ENCODE results near the gene TAF12.
A peak's percentile ranks its signal among the peaks of the same experiment; 100 is the strongest.
"Not testable (repeated sequence)": the region's sequence is repeated elsewhere in the genome, so short reads cannot be mapped to it uniquely, and the experiment has no call there.

The TAF12 gene

DNA sequence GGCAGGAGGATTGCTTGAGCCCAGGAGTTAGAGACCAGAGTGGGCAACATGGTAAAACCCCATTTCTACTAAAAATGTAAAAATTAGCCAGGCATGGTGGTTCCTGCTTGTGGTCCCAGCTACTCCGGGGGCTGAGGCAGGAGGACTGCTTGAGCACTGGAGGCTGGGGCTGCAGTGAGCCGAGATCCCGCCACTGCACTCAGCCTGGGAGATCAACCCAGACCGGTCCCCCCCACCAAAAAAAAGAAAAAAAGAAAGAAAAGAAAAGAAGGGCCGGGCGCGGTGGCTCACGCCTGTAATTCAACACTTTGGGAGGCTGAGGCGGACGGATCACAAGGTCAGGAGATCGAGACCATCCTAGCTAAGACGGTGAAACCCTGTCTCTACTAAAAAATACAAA, 23.9 kb upstream of the TAF12 start:
- Histone ChIP-seq H3K9me3 (ENCODE audit: control insufficient read depth, low read length) (no peaks in the 10 kb centered on the region), H3K4me1 (ENCODE audit: control insufficient read depth, insufficient read depth, low read length) (peaks cover 6% of the 10 kb centered on the region), H3K27me3 (replicated peaks; ENCODE audit: control insufficient read depth, insufficient read depth, low read length) (no peaks in the 10 kb centered on the region), H3K4me3 (ENCODE audit: low read length) (no peak overlapping the region), H3K9ac (ENCODE audit: low read length) (no peak overlapping the region), H3K36me3 (ENCODE audit: control insufficient read depth, insufficient read depth, low read length, severe bottlenecking) (no peaks in the 10 kb centered on the region)
- no peak for DNase-seq (ENCODE audit: low read depth)

DNA sequence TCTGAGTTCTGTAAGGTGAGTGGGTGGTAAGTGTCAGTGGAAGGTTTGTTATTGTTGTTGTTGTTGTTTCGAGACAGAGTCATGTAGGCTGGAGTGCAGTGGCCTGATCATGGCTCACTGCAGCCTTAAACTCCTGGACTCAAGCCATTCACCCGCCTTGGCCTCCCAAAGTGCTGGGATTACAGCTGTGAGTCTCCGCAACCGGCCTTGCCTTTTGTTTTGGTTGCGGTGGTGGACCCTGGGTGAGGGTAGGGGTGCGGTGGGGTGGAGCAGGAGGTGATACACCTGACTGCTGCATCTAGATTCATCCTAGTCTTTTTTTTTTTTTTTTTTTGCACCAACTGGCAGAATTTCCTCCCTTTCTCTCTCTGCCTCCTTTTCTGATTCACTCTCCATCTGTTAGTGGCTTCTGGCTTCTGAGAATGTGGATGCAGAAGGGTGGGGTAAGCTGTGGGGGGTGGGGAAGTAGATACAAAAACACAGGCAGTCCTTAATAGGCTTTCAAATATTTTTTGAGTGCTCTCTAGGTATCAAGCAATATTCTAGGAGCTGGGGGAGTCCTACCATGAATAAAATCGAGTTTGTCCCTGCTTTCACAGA, 21.1 kb upstream of the TAF12 start:
- no peak overlapping the region for H3K4me3 ChIP-seq (ENCODE audit: low read length)
- H3K27me3 ChIP-seq (replicated peaks; ENCODE audit: control insufficient read depth, insufficient read depth, low read length) = no peaks in the 10 kb centered on the region
- no peak for DNase-seq (ENCODE audit: low read depth)
- no peak overlapping the region for H3K9ac ChIP-seq (ENCODE audit: low read length)
- no peaks in the 10 kb centered on the region for H3K36me3 ChIP-seq (ENCODE audit: control insufficient read depth, insufficient read depth, low read length, severe bottlenecking)
- H3K9me3 ChIP-seq (ENCODE audit: control insufficient read depth, low read length) = no peaks in the 10 kb centered on the region
- H3K4me1 ChIP-seq (ENCODE audit: control insufficient read depth, insufficient read depth, low read length) = peaks cover 6% of the 10 kb centered on the region

DNA sequence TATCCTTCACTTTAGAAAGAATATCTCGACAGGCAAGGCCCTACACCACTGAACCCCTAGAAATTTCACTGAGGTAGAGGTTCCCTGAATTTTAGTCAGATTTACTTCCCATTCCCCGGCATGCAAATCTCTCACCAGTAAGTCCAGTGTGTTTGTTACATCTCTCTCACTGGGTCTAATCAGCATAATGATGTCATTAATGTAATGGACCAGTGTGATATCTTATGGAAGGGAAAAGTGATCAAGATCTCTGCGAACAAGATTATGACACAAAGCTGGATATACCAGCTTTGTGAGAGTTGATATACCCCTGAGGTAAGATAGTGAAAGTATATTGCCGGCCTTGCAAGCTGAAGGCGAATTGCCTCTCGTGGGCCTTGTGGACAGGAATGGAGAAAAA, 13.5 kb upstream of the TAF12 start:
- Histone ChIP-seq H3K36me3 (ENCODE audit: control insufficient read depth, insufficient read depth, low read length, severe bottlenecking) (no peaks in the 10 kb centered on the region), H3K27me3 (replicated peaks; ENCODE audit: control insufficient read depth, insufficient read depth, low read length) (no peaks in the 10 kb centered on the region), H3K4me1 (ENCODE audit: control insufficient read depth, insufficient read depth, low read length) (no peaks in the 10 kb centered on the region), H3K4me3 (ENCODE audit: low read length) (no peak overlapping the region), H3K9ac (ENCODE audit: low read length) (no peak overlapping the region), H3K9me3 (ENCODE audit: control insufficient read depth, low read length) (no peaks in the 10 kb centered on the region)
- DNase-seq (ENCODE audit: low read depth) = no peak

DNA sequence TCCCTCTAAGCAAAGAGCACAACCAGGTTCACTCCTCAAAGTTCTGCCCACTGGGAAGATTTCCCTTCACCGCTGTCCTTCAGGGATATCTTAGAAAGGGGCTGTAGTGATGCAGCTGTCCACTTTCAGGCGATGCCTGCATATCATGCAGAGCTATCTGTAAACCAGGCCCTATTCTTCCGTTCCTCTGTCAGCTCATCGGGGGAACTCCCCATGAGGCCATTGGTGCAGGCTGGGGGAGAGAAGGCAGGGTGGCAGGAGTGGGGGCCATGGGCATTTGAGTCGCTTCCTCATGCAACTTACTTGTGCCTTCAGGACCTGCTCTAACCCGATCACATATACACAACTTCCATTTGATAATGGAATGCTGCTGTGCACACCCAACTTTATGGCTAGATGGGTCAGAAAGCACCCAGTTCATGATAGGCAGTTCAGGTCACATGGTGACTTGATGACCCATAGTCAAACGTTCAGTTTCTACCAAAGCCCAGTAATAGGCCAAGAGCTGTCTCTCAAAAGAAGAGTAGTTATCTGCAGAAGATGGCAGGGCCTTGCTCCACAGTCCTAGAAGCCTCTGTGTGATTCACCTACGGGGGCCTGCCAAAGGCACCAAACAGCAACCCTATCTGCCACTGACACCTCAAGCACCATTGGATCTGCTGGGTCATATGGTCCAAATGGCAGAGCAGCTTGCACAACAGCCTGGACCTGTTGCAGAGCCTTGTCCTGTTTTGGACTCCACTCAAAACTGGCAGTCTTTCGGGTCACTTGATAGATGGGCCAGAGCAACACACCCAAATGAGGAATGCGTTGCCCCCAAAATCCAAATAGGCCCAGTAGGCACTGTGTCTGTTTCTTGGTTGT, 12.8 kb upstream of the TAF12 start:
- not testable (repeated sequence) for H3K4me3 ChIP-seq (ENCODE audit: low read length); H3K9me3 ChIP-seq (ENCODE audit: control insufficient read depth, low read length); DNase-seq (ENCODE audit: low read depth); H3K4me1 ChIP-seq (ENCODE audit: control insufficient read depth, insufficient read depth, low read length); H3K9ac ChIP-seq (ENCODE audit: low read length); H3K36me3 ChIP-seq (ENCODE audit: control insufficient read depth, insufficient read depth, low read length, severe bottlenecking); H3K27me3 ChIP-seq (replicated peaks; ENCODE audit: control insufficient read depth, insufficient read depth, low read length)

DNA sequence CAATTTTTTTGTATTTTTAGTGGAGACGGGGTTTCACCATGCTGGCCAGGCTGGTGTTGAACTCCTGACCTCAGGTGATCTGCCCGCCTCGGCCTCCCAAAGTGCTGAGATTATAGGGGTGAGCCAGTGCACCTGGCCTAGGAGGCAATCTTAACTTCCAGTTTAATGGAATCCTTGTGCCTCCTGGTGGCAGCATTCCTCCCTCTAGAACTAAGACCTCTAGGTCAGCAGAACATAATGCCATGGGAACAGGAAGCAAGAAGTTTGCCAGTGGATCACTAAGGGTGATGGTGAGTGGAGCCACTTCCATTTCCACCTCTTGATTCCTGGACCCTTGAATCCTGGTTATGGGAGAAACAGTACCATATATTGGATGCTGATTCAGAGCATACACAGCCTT, 11.0 kb upstream of the TAF12 start:
- H3K9me3 ChIP-seq (ENCODE audit: control insufficient read depth, low read length); H3K4me1 ChIP-seq (ENCODE audit: control insufficient read depth, insufficient read depth, low read length); H3K36me3 ChIP-seq (ENCODE audit: control insufficient read depth, insufficient read depth, low read length, severe bottlenecking); H3K4me3 ChIP-seq (ENCODE audit: low read length); H3K9ac ChIP-seq (ENCODE audit: low read length); H3K27me3 ChIP-seq (replicated peaks; ENCODE audit: control insufficient read depth, insufficient read depth, low read length): not testable (repeated sequence)
- DNase-seq (ENCODE audit: low read depth) = peak; percentile 23

DNA sequence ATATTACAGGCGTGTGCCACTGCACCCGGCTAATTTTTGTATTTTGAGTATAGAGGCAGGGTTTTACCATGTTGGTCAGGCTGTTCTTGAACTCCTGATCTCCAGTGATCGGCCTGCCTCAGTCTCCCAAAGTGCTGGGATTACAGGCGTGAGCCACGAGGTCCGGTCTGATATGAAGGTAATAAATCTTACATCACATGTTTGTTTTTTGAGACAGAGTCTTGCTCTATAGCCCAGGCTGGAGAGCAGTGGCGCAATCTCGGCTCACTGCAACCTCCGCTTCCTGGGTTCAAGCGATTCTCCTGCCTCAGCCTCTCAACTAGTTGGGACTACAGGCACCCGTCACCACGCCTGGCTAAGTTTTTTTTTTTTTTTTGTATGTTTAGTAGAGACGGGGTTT, 10.2 kb upstream of the TAF12 start:
- H3K9me3 ChIP-seq (ENCODE audit: control insufficient read depth, low read length); H3K9ac ChIP-seq (ENCODE audit: low read length); H3K27me3 ChIP-seq (replicated peaks; ENCODE audit: control insufficient read depth, insufficient read depth, low read length); H3K4me1 ChIP-seq (ENCODE audit: control insufficient read depth, insufficient read depth, low read length); H3K4me3 ChIP-seq (ENCODE audit: low read length); DNase-seq (ENCODE audit: low read depth); H3K36me3 ChIP-seq (ENCODE audit: control insufficient read depth, insufficient read depth, low read length, severe bottlenecking): not testable (repeated sequence)

DNA sequence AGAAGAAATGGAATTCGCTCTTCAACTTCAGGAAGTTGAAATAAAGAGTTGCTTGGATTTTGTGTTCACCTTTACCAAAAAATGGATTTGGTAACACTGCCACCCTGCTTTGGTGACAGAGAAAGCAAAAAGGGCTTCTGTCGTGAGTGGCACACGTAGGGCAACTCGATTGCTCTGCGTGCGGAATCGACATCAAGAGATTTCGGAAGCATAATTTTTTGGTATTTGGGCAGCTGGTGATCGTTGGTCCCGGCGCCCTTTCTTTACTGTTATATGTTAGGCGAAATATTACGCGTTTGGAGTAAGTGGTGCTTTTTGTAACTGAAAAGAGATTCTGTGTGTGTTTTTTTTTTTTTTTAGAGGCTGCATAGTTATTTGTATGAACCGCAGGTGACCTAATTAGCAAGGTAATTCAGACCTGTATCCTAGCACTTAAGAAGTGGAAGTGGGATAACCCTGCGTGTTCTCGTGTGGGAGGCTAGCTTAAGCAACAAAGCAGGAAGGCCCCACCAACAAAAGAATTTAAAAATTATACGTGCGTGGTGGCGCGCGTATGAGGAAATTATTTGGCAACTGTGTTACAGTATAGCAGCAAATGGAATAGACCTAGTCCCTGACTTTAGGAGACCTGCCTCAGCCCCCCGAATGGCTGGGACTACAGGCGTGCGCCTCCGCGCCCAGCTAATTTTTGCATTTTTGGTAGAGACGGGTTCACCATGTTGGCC, 5.8 kb upstream of the TAF12 start, which contains the start of gene RNU11:
Gene RNU11 (plus strand): TSS at position 127 of the 725 bp plus-strand sequence.
- Histone ChIP-seq H3K36me3 (ENCODE audit: control insufficient read depth, insufficient read depth, low read length, severe bottlenecking) (no peaks in the 10 kb centered on the region), H3K27me3 (replicated peaks; ENCODE audit: control insufficient read depth, insufficient read depth, low read length) (no peaks in the 10 kb centered on the region), H3K9me3 (ENCODE audit: control insufficient read depth, low read length) (no peaks in the 10 kb centered on the region), H3K9ac (ENCODE audit: low read length) (peak within 1 kb of the TSS; percentile 91), H3K4me3 (ENCODE audit: low read length) (peak within 1 kb of the TSS; percentile 86), H3K4me1 (ENCODE audit: control insufficient read depth, insufficient read depth, low read length) (peaks cover 10% of the 10 kb centered on the region)
- DNase-seq (ENCODE audit: low read depth) = peak; percentile 97

DNA sequence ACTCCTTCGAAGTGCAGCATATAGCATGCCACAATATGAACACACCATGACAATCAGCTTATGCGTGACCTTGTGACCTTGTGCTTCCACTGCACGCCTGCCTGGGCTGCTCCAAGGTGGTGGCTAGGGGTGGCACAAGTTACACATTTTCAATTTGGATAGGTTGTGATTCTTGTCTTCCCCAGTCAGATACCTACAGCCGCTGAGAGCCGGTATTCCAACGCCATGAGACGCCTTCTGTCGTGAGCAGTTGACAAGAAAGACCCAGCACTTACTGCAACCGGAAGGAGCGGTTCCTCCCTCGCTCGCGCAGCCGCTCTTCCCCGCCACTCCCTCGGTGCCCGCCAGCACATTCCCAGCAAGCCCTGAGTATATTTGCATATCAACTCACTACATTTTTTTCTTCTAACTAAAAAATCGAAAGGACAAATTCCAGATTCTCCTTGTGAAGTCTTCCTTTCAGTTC, 5.2 kb upstream of the TAF12 start:
- no peaks in the 10 kb centered on the region for H3K27me3 ChIP-seq (replicated peaks; ENCODE audit: control insufficient read depth, insufficient read depth, low read length)
- no peaks in the 10 kb centered on the region for H3K36me3 ChIP-seq (ENCODE audit: control insufficient read depth, insufficient read depth, low read length, severe bottlenecking)
- no peaks in the 10 kb centered on the region for H3K9me3 ChIP-seq (ENCODE audit: control insufficient read depth, low read length)
- DNase-seq (ENCODE audit: low read depth) = peak; percentile 93
- H3K9ac ChIP-seq (ENCODE audit: low read length) = peak overlapping the region; percentile 91
- H3K4me3 ChIP-seq (ENCODE audit: low read length) = peak overlapping the region; percentile 86
- H3K4me1 ChIP-seq (ENCODE audit: control insufficient read depth, insufficient read depth, low read length) = peaks cover 10% of the 10 kb centered on the region

DNA sequence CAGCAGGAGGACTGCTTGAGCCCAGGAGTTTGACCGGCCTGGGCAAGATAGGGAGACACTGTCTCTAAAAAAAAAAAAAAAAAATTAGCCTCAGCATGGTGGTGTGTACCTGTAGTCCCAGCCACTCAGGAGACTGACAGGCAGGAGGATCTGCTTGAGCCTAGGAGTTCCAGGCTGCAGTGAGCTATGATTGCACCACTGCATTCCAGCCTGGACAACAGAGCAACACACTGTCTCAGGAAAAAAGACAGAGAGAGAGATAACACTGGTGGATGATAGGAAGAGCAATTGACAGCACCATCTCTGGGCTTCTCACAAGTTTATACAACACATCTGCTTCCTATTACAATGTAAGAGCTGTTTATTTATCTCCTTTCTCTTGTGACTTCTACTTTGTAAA, 3.2 kb upstream of the TAF12 start:
- no peak overlapping the region for H3K4me3 ChIP-seq (ENCODE audit: low read length)
- H3K4me1 ChIP-seq (ENCODE audit: control insufficient read depth, insufficient read depth, low read length) = peaks cover 17% of the 10 kb centered on the region
- no peak overlapping the region for H3K9ac ChIP-seq (ENCODE audit: low read length)
- DNase-seq (ENCODE audit: low read depth) = peak; percentile 41
- H3K27me3 ChIP-seq (replicated peaks; ENCODE audit: control insufficient read depth, insufficient read depth, low read length) = no peaks in the 10 kb centered on the region
- H3K9me3 ChIP-seq (ENCODE audit: control insufficient read depth, low read length) = no peaks in the 10 kb centered on the region
- no peaks in the 10 kb centered on the region for H3K36me3 ChIP-seq (ENCODE audit: control insufficient read depth, insufficient read depth, low read length, severe bottlenecking)

DNA sequence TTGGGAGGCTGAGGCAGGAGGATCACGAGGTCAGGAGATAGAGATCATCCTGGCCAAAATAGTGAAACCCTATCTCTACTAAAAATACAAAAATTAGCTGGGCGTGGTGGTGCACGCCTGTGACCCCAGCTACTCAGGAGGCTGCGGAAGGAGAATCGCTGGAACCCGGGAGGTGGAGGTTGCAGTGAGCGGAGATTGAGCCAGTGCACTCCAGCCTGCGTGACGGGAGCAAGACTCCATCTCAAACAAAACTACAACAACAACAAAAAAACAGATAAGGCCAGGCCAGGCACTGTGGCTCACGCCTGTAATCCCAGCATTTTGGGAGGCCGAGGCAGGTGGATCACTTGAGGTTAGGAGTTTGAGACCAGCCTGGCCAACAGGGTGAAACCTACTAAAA, 2.5 kb upstream of the TAF12 start:
- H3K4me3 ChIP-seq (ENCODE audit: low read length) = not testable (repeated sequence)

DNA sequence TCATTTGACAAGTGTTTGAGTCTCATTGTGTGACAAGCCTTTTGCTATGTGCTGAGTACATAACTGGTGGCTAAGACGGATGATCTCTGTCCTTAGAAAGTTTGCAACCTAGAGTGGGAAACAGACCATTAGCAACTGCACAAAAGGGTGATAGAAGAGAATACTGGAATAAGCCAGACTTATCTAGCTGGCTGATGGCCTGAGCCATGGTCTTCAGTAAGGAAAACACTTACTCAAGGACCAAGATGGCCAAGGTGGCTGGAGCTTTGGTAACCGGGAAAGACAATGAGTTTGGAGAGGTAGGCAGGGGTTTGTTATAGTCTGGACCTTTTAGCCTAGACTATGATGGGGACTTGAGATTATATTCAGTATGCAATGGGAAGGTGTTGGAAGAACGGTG, 1.6 kb upstream of the TAF12 start:
- H3K4me3 ChIP-seq (ENCODE audit: low read length) = peak overlapping the region; percentile 94
- peak overlapping the region; percentile 98 for H3K9ac ChIP-seq (ENCODE audit: low read length)
- no peaks in the 10 kb centered on the region for H3K36me3 ChIP-seq (ENCODE audit: control insufficient read depth, insufficient read depth, low read length, severe bottlenecking)
- H3K27me3 ChIP-seq (replicated peaks; ENCODE audit: control insufficient read depth, insufficient read depth, low read length) = no peaks in the 10 kb centered on the region
- H3K9me3 ChIP-seq (ENCODE audit: control insufficient read depth, low read length) = no peaks in the 10 kb centered on the region
- peaks cover 17% of the 10 kb centered on the region for H3K4me1 ChIP-seq (ENCODE audit: control insufficient read depth, insufficient read depth, low read length)
- no peak for DNase-seq (ENCODE audit: low read depth)

More for the DNA sequence above, 2.5 kb upstream of the TAF12 start:
- not testable (repeated sequence) for H3K9me3 ChIP-seq (ENCODE audit: control insufficient read depth, low read length); H3K9ac ChIP-seq (ENCODE audit: low read length); H3K36me3 ChIP-seq (ENCODE audit: control insufficient read depth, insufficient read depth, low read length, severe bottlenecking); H3K27me3 ChIP-seq (replicated peaks; ENCODE audit: control insufficient read depth, insufficient read depth, low read length); DNase-seq (ENCODE audit: low read depth)
- H3K4me1 ChIP-seq (ENCODE audit: control insufficient read depth, insufficient read depth, low read length) = peaks cover 17% of the 10 kb centered on the region

Data from adipocyte (in vitro differentiated cells).